Measurements from ENCODE around the gene MT1X.

GRCh38 chr16:56686758-56687157 lies 4.5 kb downstream of the MT1X start:
- TF ChIP-seq ATF6 (CRISPR knock-in tag; conservative IDR thresholded peaks at IDR 0.05) (no peak), CEBPB (IDR thresholded peaks at IDR 0.05; ENCODE audit: borderline replicate concordance, low read depth, low read length) (no peak), NFYB (CRISPR knock-in tag; IDR thresholded peaks at IDR 0.05) (no peak), ZNF354B (CRISPR knock-in tag; IDR thresholded peaks at IDR 0.05) (no peak), TRIM22 (IDR thresholded peaks at IDR 0.05) (no peak), POLR2A (IDR thresholded peaks at IDR 0.05; ENCODE audit: insufficient read depth in 1 of 2, low read depth in 2 of 2, low read length in 2 of 2) (no peak), PHF8 (CRISPR knock-in tag; IDR thresholded peaks at IDR 0.05) (no peak), FOXC1 (CRISPR knock-in tag; IDR thresholded peaks at IDR 0.05; ENCODE audit: borderline replicate concordance) (no peak), ZBTB40 (IDR thresholded peaks at IDR 0.05) (no peak), ZBTB40 (CRISPR knock-in tag; IDR thresholded peaks at IDR 0.05) (no peak), ZNF263 (CRISPR knock-in tag; IDR thresholded peaks at IDR 0.05) (no peak)

All from HepG2 (cell line).